ENCODE measurements around the gene MMP3. TPM values are rescaled to one million over a fixed set of nuclear protein-coding genes. Genes with fewer than 3 reads are reported as not detected.

The MMP3 gene
- not detected for total RNA-seq

DNA sequence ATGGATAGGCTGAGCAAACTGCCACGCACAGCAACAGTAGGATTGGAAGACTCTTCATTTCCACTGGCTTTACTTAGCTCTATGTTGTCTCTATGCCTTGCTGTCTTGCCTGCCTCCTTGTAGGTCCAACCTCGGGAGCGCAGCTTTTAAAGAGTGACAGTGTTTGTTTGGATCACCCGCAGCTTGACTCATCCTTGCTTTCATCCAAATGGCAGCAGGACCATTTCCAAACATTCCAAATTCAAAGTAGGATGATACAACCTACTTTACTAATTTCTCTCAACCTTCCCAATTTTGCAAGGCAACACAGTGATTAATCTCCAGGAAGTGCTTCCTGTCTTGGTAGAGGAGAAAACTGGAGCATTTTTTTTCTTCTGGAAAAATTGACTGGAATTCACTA, at the start of gene MMP3:
TSS of gene MMP3 (minus strand) at position 121 of the 400 bp plus-strand sequence. CDS start at position 58, 63 bp downstream.
- H3K36me3 ChIP-seq = no peaks in the 10 kb centered on the region
- H3K9me3 ChIP-seq = no peaks in the 10 kb centered on the region
- no peak for DNase-seq (ENCODE audit: low spot score)
- no peaks in the 10 kb centered on the region for H3K4me1 ChIP-seq
- no peak within 1 kb of the TSS for H3K27ac ChIP-seq
- H3K27me3 ChIP-seq = peaks cover 0 to 2% of the 10 kb centered on the region in 2 donors
- TF ChIP-seq, protein P1, sequence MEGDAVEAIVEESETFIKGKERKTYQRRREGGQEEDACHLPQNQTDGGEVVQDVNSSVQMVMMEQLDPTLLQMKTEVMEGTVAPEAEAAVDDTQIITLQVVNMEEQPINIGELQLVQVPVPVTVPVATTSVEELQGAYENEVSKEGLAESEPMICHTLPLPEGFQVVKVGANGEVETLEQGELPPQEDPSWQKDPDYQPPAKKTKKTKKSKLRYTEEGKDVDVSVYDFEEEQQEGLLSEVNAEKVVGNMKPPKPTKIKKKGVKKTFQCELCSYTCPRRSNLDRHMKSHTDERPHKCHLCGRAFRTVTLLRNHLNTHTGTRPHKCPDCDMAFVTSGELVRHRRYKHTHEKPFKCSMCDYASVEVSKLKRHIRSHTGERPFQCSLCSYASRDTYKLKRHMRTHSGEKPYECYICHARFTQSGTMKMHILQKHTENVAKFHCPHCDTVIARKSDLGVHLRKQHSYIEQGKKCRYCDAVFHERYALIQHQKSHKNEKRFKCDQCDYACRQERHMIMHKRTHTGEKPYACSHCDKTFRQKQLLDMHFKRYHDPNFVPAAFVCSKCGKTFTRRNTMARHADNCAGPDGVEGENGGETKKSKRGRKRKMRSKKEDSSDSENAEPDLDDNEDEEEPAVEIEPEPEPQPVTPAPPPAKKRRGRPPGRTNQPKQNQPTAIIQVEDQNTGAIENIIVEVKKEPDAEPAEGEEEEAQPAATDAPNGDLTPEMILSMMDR (IDR thresholded peaks at IDR 0.05) = no peak
- H3K4me3 ChIP-seq = no peak within 1 kb of the TSS

DNA sequence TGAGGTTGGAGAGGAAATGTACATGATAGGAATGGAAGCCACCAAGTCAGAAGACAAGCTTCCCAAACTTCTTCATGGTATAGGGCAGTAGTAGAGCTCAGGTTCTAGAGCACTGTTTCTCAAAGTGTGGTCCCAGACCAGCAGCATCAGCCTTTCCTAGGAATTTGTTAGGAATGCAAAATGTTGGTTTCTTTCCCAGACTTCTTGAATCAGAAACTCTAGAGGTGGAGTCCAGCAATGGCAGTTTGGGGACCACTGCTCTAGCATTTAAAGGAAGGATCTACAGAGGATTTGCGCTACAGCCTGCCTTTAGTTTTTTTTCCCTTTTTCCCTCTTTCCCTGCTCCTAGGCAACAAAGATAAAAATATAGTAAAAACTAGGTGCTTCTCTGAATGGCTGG, 48.3 kb upstream of the MMP3 start:
- TF ChIP-seq, protein P1 (IDR thresholded peaks at IDR 0.05) = no peak
- Histone ChIP-seq H3K27ac (no peak overlapping the region), H3K36me3 (no peaks in the 10 kb centered on the region), H3K9me3 (no peaks in the 10 kb centered on the region), H3K4me1 (no peaks in the 10 kb centered on the region), H3K4me3 (no peak overlapping the region), H3K27me3 (no peaks in the 10 kb centered on the region)
- no peak for DNase-seq (ENCODE audit: low spot score)

DNA sequence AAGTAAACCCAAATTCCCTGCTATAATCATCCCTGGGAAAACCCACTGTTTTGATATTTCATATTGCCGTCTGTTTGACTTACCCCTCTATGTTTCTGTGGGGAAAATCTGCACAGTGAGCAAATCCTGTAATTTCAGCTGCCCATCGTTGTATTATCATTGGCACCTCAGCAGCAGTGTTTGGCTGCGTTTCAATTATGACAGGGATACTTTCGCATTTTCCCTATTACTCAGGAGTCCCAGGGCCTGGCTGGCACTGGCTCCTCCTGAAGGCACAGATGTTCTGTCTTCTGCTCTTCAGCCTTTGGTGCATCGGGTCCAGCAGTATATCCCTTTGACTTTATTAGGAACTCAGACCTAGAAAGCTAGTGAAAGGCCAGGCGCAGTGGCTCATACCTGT, 43.6 kb upstream of the MMP3 start:
- no peak for DNase-seq (ENCODE audit: low spot score)
- TF ChIP-seq, protein P1 (IDR thresholded peaks at IDR 0.05) = no peak
- H3K36me3 ChIP-seq = no peaks in the 10 kb centered on the region
- no peaks in the 10 kb centered on the region for H3K4me1 ChIP-seq
- no peak overlapping the region for H3K27ac ChIP-seq
- H3K27me3 ChIP-seq = no peaks in the 10 kb centered on the region
- H3K4me3 ChIP-seq = no peak overlapping the region
- H3K9me3 ChIP-seq = no peaks in the 10 kb centered on the region

DNA sequence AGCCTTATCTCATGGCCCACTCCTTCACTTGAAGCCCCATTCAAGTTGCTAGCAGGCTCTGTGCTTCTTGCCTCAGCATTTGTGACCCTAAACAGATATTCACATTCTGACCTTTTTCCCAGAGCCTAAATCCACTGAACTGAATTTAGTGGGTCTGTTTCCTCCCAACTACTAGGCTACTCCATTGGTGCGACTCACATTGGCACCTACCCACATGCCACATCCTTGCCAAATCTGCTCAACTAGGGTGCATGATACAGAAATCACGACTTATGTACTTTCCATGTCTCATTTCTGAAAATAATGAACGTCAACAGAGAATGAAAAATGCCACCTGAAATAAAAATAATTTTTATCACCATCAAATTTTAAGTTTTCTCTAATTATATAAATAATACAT, 39.7 kb upstream of the MMP3 start:
- H3K27me3 ChIP-seq = no peaks in the 10 kb centered on the region
- TF ChIP-seq, protein P1 (IDR thresholded peaks at IDR 0.05) = no peak
- no peak overlapping the region for H3K27ac ChIP-seq
- no peaks in the 10 kb centered on the region for H3K36me3 ChIP-seq
- H3K4me1 ChIP-seq = no peaks in the 10 kb centered on the region
- no peaks in the 10 kb centered on the region for H3K9me3 ChIP-seq
- H3K4me3 ChIP-seq = no peak overlapping the region
- DNase-seq (ENCODE audit: low spot score) = no peak

DNA sequence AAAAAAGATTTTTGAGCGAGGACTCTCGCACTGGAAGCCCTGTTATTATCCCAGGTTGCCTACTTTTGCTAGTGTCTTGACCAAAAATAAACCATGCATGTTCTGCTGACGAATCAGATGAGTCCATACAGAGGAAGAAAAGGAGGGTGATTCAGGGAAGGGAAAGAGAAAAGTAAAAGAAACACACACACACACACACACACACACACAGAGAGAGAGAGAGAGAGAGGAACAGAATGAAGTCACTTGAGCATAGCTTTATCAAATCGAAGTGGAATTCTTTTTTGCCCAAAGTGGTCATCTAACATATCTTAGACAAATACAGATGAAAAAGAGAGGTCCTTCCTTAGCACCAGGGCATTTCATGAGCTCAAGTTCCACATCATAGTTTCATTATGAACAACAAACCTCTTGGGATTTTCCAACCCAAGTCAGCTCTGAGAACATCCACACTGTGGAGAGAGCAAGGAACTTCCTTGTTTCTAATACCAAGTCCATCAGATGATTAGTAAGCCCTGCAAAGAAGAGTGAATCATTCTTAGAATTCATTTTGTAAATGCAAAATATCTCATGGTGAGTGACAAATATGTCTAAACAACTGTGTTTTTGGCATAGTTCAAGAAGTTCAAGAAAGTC, 39.1 kb upstream of the MMP3 start:
- Histone ChIP-seq H3K9me3 (no peaks in the 10 kb centered on the region), H3K27me3 (no peaks in the 10 kb centered on the region), H3K27ac (no peak overlapping the region), H3K4me1 (no peaks in the 10 kb centered on the region), H3K4me3 (no peak overlapping the region), H3K36me3 (no peaks in the 10 kb centered on the region)
- no peak for DNase-seq (ENCODE audit: low spot score)
- TF ChIP-seq, protein P1 (IDR thresholded peaks at IDR 0.05) = no peak

DNA sequence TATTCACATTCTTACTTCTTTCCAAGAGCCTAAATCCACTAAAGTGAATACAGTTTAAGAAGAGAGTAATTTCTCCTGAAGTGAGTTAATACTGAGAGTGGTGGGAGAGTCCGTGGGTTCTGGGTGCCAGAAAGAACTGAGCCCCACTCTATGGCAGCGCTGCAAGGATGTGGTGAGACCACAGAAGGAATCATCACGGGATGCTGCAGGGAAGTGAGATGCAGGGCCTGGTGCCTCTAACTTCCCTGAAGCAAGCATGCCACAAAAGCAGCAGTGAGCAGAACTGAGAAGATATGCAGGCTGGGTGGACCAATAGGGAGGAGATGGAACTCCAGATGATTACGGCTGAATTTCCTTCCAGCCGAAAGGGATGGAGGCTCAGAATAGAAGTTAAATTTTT, 36.4 kb upstream of the MMP3 start:
- no peak overlapping the region for H3K4me3 ChIP-seq
- H3K27me3 ChIP-seq = no peaks in the 10 kb centered on the region
- no peaks in the 10 kb centered on the region for H3K36me3 ChIP-seq
- DNase-seq (ENCODE audit: low spot score) = no peak
- H3K27ac ChIP-seq = no peak overlapping the region
- TF ChIP-seq, protein P1 (IDR thresholded peaks at IDR 0.05) = no peak
- H3K4me1 ChIP-seq = no peaks in the 10 kb centered on the region
- H3K9me3 ChIP-seq = no peaks in the 10 kb centered on the region

Measured in right atrium auricular region (tissue), 2 donors.